Tibial artery (tissue), 4 donors: ENCODE data around the gene GNPTG.

ENCODE experiments used
- DNase-seq, 2 donors: peaks; one replicate each; pipeline ENCODE4 v3.0.0-alpha.2; 2019
- H3K27ac ChIP-seq, 2 donors: fragments of 200-600 bp; sonication (generic) in 1 of 2; 1 replicate in 1 of 2; 2 replicates in 1 of 2; pipeline ENCODE4 v1.5.1; 2018 to 2019; ENCODE audit warnings: mild to moderate bottlenecking in 1 of 2
- H3K27me3 ChIP-seq, 2 donors: fragments of 200-600 bp; sonication (generic) in 1 of 2; one replicate each; pipeline versions ENCODE4 v1.5.1 to v1.6.0; 2016 to 2019
- H3K36me3 ChIP-seq, 3 donors: fragments of 200-600 bp; sonication (generic) in 2 of 3; one replicate each; pipeline ENCODE4 v1.5.1; 2016 to 2019; ENCODE audit warnings: mild to moderate bottlenecking in 2 of 3
- H3K4me1 ChIP-seq, 4 donors: fragments of 200-600 bp; sonication (generic) in 2 of 4; 1 replicate in 3 of 4; 2 replicates in 1 of 4; pipeline ENCODE4 v1.5.1; 2016 to 2019
- H3K4me3 ChIP-seq, 2 donors: fragments of 200-600 bp; sonication (generic) in 1 of 2; 1 replicate in 1 of 2; 2 replicates in 1 of 2; pipeline ENCODE4 v1.5.1; 2018 to 2019; ENCODE audit warnings: mild to moderate bottlenecking in 2 of 2
- H3K9me3 ChIP-seq, 3 donors: fragments of 200-600 bp; sonication (generic) in 1 of 3; one replicate each; pipeline ENCODE4 v1.5.1; 2016 to 2019
- CTCF ChIP-seq, 2 experiments: fragments of 200-600 bp in 1 of 2; fragments of 450-650 bp in 1 of 2; IDR thresholded peaks; one replicate each; pipeline ENCODE4 v1.5.1; 2017 to 2019; ENCODE audit warnings: antibody characterized with exemption in 2 of 2, mild to moderate bottlenecking in 1 of 2, moderate library complexity in 1 of 2
- intact Hi-C: fragments of 100-400 bp; cut with DNase I; formaldehyde crosslinking; loops from one replicate; pipeline ENCODE4 v1.15.0; 2023; ENCODE audit warnings: low total_unique reads

GNPTG gene

GRCh38 chr16:1389762-1390161, 38.0 kb downstream of the GNPTG start:
- no peak for DNase-seq

GRCh38 chr16:1390239-1390779, 38.6 kb downstream of the GNPTG start:
- TF ChIP-seq CTCF (IDR thresholded peaks at IDR 0.05), result no peak
- no peaks in the 10 kb centered on the region for H3K4me1 ChIP-seq
- no peaks in the 10 kb centered on the region for H3K9me3 ChIP-seq
- intact Hi-C loops, result no loop called here
- H3K36me3 ChIP-seq, result peaks cover 52 to 98% (median 71%) of the 10 kb centered on the region in 3 donors
- no peak for DNase-seq
- no peak overlapping the region for H3K4me3 ChIP-seq
- H3K27ac ChIP-seq, result no peak overlapping the region
- H3K27me3 ChIP-seq, result no peaks in the 10 kb centered on the region

More at GRCh38 chr16:1389762-1390161, 38.0 kb downstream of the GNPTG start:
- no peak for TF ChIP-seq CTCF (IDR thresholded peaks at IDR 0.05)
- Histone ChIP-seq H3K9me3 (no peaks in the 10 kb centered on the region), H3K4me1 (no peaks in the 10 kb centered on the region), H3K27ac (no peak overlapping the region), H3K27me3 (no peaks in the 10 kb centered on the region), H3K4me3 (no peak overlapping the region), H3K36me3 (peaks cover 54 to 99% (median 77%) of the 10 kb centered on the region in 3 donors)
- intact Hi-C loops, result no loop called here

- H3K4me1 ChIP-seq, result no peaks in the 10 kb centered on the region
- no peaks in the 10 kb centered on the region for H3K9me3 ChIP-seq
- intact Hi-C loops, result no loop called here
- no peak overlapping the region for H3K4me3 ChIP-seq
- TF ChIP-seq CTCF (IDR thresholded peaks at IDR 0.05), result no peak
- H3K27ac ChIP-seq, result no peak overlapping the region
- H3K36me3 ChIP-seq, result peaks cover 56 to 96% (median 80%) of the 10 kb centered on the region in 3 donors
- no peaks in the 10 kb centered on the region for H3K27me3 ChIP-seq
- no peak for DNase-seq
Measured at GRCh38 chr16:1392826-1393225, 41.1 kb downstream of the GNPTG start.

- intact Hi-C loops, result no loop called here
- no peak overlapping the region for H3K27ac ChIP-seq
- no peak overlapping the region for H3K4me3 ChIP-seq
- no peak for DNase-seq
- no peak for TF ChIP-seq CTCF (IDR thresholded peaks at IDR 0.05)
- no peaks in the 10 kb centered on the region for H3K9me3 ChIP-seq
- peaks cover 58 to 96% (median 79%) of the 10 kb centered on the region in 3 donors for H3K36me3 ChIP-seq
- H3K27me3 ChIP-seq, result no peaks in the 10 kb centered on the region
- no peaks in the 10 kb centered on the region for H3K4me1 ChIP-seq
Measured at GRCh38 chr16:1393613-1394176, 42.0 kb downstream of the GNPTG start.

- Histone ChIP-seq H3K36me3 (peaks cover 60 to 96% (median 79%) of the 10 kb centered on the region in 3 donors), H3K27me3 (no peaks in the 10 kb centered on the region), H3K27ac (no peak overlapping the region), H3K9me3 (no peaks in the 10 kb centered on the region), H3K4me3 (no peak overlapping the region), H3K4me1 (no peaks in the 10 kb centered on the region)
- no peak for DNase-seq
- intact Hi-C loops, result no loop called here
- TF ChIP-seq CTCF (IDR thresholded peaks at IDR 0.05), result no peak
Measured at GRCh38 chr16:1394367-1394951, 42.7 kb downstream of the GNPTG start.
